Panc1 (cell line): ENCODE results near the gene SLC25A36.

Experiments
- POLR2AphosphoS5 ChIP-seq: IDR thresholded peaks from 2 replicates; pipeline ENCODE4 v1.6.1; 2012; ENCODE audit warnings: mild to moderate bottlenecking, low read depth, low read length, moderate library complexity
- SIN3A ChIP-seq: IDR thresholded peaks from 2 replicates; pipeline ENCODE4 v1.6.1; 2012; ENCODE audit warnings: low read depth, mild to moderate bottlenecking, low read length, moderate library complexity, borderline replicate concordance; ENCODE audit not compliant: insufficient read depth
- TCF7L2 ChIP-seq: IDR thresholded peaks from 2 replicates; pipeline ENCODE4 v1.6.1; 2011; ENCODE audit warnings: mild to moderate bottlenecking, low read depth, low read length, inconsistent platforms
- TF ChIP-seq, protein P1 (sequence below): fragments of 450-650 bp; IDR thresholded peaks from 2 replicates; pipeline ENCODE4 v1.5.1; 2017; ENCODE audit warnings: mild to moderate bottlenecking
- TF ChIP-seq, protein P2 (sequence below), 2 experiments: IDR thresholded peaks; 2 replicates each; pipeline ENCODE4 v1.6.1; 2011 to 2012; ENCODE audit warnings: low read depth in 2 of 2, control low read depth in 1 of 2, low read length in 1 of 2, mild to moderate bottlenecking in 1 of 2, moderate library complexity in 1 of 2; ENCODE audit not compliant: insufficient read depth in 1 of 2

DNA sequence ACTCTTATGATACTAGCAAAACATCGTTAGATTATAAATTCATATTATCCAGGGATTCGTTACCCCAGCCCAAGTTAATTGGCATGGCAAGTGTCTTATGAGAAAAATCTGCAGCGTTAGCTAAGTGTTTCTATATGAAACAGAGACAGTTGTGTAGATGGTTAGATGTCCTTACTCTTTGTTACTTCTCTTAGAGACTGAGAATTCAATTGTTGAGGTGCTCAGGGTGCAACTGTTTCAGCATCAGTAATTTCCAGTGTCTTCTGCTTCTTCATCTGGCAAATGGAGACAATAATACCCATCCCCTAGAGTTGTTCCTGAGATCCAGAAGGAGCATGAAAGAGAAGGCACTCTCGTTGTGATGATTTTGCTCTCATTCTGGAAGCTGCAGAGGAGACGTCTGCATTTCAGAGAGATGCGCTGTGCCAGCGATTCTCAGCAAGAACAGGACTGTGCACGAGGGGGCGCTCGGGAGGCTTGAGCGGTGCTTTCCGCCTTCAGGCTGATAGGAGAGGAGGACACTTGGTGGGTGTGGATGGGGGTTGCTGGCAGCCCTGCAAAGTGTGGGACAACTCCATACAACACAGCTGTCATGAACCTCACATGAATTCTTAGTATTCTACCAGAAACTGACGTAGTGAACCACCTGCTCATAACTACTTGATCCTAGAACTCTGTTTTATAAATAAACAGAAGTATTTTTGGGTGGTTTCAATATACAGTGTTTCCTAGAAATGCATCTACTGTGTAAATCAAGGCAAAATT is 69.8 kb downstream of the SLC25A36 start:
- TF ChIP-seq, protein P1, sequence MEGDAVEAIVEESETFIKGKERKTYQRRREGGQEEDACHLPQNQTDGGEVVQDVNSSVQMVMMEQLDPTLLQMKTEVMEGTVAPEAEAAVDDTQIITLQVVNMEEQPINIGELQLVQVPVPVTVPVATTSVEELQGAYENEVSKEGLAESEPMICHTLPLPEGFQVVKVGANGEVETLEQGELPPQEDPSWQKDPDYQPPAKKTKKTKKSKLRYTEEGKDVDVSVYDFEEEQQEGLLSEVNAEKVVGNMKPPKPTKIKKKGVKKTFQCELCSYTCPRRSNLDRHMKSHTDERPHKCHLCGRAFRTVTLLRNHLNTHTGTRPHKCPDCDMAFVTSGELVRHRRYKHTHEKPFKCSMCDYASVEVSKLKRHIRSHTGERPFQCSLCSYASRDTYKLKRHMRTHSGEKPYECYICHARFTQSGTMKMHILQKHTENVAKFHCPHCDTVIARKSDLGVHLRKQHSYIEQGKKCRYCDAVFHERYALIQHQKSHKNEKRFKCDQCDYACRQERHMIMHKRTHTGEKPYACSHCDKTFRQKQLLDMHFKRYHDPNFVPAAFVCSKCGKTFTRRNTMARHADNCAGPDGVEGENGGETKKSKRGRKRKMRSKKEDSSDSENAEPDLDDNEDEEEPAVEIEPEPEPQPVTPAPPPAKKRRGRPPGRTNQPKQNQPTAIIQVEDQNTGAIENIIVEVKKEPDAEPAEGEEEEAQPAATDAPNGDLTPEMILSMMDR = peak; percentile 94
- TF ChIP-seq, protein P2, sequence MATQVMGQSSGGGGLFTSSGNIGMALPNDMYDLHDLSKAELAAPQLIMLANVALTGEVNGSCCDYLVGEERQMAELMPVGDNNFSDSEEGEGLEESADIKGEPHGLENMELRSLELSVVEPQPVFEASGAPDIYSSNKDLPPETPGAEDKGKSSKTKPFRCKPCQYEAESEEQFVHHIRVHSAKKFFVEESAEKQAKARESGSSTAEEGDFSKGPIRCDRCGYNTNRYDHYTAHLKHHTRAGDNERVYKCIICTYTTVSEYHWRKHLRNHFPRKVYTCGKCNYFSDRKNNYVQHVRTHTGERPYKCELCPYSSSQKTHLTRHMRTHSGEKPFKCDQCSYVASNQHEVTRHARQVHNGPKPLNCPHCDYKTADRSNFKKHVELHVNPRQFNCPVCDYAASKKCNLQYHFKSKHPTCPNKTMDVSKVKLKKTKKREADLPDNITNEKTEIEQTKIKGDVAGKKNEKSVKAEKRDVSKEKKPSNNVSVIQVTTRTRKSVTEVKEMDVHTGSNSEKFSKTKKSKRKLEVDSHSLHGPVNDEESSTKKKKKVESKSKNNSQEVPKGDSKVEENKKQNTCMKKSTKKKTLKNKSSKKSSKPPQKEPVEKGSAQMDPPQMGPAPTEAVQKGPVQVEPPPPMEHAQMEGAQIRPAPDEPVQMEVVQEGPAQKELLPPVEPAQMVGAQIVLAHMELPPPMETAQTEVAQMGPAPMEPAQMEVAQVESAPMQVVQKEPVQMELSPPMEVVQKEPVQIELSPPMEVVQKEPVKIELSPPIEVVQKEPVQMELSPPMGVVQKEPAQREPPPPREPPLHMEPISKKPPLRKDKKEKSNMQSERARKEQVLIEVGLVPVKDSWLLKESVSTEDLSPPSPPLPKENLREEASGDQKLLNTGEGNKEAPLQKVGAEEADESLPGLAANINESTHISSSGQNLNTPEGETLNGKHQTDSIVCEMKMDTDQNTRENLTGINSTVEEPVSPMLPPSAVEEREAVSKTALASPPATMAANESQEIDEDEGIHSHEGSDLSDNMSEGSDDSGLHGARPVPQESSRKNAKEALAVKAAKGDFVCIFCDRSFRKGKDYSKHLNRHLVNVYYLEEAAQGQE (IDR thresholded peaks at IDR 0.05; ENCODE audit: insufficient read depth in 1 of 2, low read depth in 2 of 2, low read length in 1 of 2) = no peak
- TF ChIP-seq POLR2AphosphoS5 (no peak), SIN3A (no peak), TCF7L2 (no peak)
